ENCODE measurements around the gene SEMA6D.

The SEMA6D gene

DNA sequence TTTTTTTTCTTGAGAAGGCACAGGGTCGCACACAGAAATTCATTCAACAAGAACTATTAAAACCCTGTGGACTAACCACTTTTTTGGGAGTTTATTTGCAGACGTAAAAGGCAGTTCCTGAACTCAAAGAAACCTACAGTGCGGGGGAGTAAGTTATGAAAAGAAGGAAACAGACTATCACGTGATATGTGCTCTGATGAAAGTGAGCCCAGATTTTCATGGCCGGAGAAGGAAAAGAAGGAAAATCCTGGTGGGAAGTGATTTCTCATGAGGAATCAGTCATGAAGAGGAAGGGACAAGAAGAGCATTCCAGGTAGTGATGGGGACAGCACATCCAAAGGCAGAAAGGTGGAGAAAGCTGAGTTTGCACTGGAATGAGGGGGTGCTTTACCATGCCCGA is 26.1 kb downstream of the SEMA6D start:
- DNase-seq (ENCODE audit: low spot score) = no peak

DNA sequence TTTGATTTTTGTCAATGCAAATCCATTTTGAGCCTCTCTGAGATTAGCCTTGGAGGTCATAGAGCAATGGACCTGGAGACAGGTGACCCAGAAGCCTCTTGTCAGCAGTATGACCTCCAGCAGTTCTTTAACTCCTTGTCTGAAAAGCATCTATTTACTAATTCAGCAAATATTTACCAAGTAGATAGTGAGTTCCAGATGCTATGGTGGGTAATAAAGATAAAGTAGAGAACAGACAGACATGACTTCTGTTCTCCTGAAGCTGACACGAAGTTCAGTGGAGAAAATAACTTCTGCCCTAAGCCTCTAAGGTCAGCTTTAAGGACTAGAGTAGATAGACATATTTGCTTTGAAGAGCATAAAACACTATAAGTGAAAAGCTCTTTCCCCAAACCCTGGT is 26.6 kb downstream of the SEMA6D start:
- no peak for DNase-seq (ENCODE audit: low spot score)
- TF ChIP-seq, protein P1, sequence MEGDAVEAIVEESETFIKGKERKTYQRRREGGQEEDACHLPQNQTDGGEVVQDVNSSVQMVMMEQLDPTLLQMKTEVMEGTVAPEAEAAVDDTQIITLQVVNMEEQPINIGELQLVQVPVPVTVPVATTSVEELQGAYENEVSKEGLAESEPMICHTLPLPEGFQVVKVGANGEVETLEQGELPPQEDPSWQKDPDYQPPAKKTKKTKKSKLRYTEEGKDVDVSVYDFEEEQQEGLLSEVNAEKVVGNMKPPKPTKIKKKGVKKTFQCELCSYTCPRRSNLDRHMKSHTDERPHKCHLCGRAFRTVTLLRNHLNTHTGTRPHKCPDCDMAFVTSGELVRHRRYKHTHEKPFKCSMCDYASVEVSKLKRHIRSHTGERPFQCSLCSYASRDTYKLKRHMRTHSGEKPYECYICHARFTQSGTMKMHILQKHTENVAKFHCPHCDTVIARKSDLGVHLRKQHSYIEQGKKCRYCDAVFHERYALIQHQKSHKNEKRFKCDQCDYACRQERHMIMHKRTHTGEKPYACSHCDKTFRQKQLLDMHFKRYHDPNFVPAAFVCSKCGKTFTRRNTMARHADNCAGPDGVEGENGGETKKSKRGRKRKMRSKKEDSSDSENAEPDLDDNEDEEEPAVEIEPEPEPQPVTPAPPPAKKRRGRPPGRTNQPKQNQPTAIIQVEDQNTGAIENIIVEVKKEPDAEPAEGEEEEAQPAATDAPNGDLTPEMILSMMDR (IDR thresholded peaks at IDR 0.05; ENCODE audit: extremely low read depth, missing control alignments) = no peak

More for the DNA sequence above, 26.1 kb downstream of the SEMA6D start:
- TF ChIP-seq, protein P1 (IDR thresholded peaks at IDR 0.05; ENCODE audit: extremely low read depth, missing control alignments) = no peak

DNA sequence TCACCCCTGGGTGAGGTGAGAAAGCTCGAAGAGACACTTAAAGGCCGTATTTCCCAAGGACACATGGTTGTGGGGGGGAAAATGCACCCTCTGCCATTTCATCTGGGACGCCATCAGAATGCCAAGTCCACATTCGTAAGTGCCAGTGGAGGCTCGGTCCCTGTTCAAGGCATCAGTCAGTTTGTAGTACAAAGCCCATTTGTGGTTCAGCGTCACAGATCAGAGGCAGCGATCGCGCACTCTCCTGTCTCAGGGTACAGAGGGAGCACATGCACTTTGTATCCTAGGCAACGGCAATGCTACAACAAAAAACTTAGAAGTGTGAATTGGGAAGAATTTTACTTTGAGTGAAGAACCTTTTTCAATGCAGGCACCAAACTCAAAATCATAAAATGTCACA is 27.2 kb downstream of the SEMA6D start:
- no peak for DNase-seq (ENCODE audit: low spot score)
- TF ChIP-seq, protein P1 (IDR thresholded peaks at IDR 0.05; ENCODE audit: extremely low read depth, missing control alignments) = no peak

DNA sequence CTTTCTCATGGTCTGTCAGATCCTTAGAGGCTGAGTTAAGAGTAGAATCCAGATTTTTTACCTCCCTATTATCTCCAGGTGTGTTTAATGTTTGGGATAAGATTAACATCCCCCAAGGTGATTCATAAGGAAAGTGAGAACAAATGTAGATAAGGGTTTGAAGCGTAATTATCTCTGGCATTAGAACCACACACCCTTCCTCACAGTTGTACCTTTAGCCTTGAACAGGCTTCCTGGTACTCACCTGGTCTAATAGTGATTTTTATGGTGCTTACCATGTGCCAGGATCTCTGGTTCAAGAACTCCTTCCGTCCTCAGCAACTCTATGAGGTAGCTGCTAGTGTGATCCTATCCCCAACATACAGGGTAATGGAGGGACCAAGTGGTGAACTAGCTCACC is 27.7 kb downstream of the SEMA6D start:
- TF ChIP-seq, protein P1 (IDR thresholded peaks at IDR 0.05; ENCODE audit: extremely low read depth, missing control alignments) = no peak
- no peak for DNase-seq (ENCODE audit: low spot score)

DNA sequence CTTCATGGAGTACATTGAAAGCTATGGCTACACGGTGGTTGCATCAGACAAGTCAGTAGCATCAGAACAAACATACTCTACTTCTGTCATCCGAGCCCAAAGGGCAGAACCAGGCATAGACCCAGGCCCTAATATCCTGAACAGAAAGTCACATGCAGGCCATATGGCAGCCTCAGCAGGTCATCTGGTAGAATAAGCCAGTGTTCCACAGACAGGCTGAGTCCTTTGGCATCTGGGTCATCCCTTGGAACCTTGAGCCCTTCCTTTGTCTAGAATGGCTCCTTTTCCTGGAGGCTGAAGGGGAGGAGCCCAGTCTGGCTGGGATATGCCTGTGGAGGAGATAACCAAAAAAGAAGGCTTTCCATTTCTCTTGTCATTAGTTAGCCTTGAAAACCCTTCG is 29.2 kb downstream of the SEMA6D start:
- TF ChIP-seq, protein P1 (IDR thresholded peaks at IDR 0.05; ENCODE audit: extremely low read depth, missing control alignments) = no peak
- no peak for DNase-seq (ENCODE audit: low spot score)

DNA sequence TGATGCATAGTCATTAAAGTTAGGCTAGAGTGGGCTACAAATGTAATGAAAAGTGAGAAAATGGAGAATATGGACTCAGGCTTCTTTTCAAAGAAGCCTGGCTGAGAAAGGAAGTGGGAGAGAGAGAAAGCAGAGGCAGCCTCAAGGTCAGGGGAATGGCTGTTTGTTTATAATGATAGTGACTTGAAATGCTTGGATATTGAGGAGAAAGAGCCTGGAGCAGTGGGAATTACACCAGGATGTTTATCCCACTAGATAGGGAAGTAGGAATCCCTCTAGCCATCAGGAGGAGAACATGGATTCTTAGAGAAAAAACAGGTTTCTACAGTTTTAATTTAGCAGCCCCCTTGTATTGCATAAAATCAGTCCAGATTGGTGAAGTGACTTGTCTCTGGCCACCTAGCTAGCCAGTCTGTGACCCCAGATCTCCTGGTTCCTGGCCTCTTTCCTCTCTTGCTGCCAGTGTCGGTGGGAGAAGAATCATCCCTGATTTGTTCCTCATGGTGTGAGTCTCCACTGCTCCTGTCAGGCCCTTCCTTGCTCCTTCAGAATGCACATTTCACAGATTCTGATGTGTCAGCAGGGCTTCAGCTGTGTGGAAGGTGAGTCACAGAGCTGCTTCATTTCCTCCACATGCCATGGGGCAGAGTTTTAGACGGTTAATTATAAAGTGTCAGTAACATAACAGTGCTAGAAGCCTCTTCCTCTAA is 32.9 kb downstream of the SEMA6D start:
- no peak for DNase-seq (ENCODE audit: low spot score)
- TF ChIP-seq, protein P1 (IDR thresholded peaks at IDR 0.05; ENCODE audit: extremely low read depth, missing control alignments) = no peak

DNA sequence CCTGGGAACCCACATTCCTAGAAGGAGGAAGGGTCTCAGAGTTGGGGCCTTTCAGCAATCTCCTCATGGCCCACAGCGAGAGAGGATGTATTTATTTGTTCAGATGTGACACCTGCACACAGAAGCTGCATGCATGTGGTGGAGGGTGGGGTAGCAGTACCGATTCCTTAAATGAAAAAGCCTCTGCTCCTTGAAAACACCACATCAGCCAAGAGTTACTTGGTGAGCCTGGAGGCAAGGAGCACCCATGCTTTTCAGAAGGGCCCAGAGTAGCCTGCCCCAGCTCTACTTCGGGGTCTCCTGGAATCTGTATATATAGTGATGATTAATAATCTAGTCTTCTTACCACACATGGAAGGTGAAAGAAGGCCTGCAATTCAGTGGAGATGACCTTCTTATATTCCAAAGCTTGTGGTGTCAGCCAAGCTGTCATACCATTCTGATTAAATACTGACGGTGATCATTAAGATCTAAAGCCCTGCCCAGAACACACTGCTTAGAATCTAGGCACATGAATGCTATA is 33.5 kb downstream of the SEMA6D start:
- TF ChIP-seq, protein P1 (IDR thresholded peaks at IDR 0.05; ENCODE audit: extremely low read depth, missing control alignments) = no peak
- DNase-seq (ENCODE audit: low spot score) = no peak
